ENCODE measurements around the gene MKI67. TPM values are rescaled to one million over a fixed set of nuclear protein-coding genes. Genes with fewer than 3 reads are reported as not detected.

The MKI67 gene
- total and polyA plus RNA-seq, 9 of the 15 experiments (the other 6 are each of a cell fraction or from before 2014, with no cell fraction given): 11.8 to 86.5 (median 36.0) TPM

GRCh38 chr10:128052696-128053095, 73.5 kb downstream of the MKI67 start (continued):
- no peak for TF ChIP-seq RAD21 (CRISPR knock-in tag; conservative IDR thresholded peaks at IDR 0.05 in 1 of 2, IDR thresholded peaks at IDR 0.05 in 1 of 2)
- no peak for TF ChIP-seq CBFA2T3 (IDR thresholded peaks at IDR 0.05)
- no peak for TF ChIP-seq BRF2 (IDR thresholded peaks at IDR 0.05; ENCODE audit: borderline replicate concordance, insufficient read depth, insufficient read length)

GRCh38 chr10:128051548-128051947, 74.7 kb downstream of the MKI67 start:
- no peaks in the 10 kb centered on the region for H3K4me1 ChIP-seq (replicated peaks in 1 of 2; ENCODE audit: control insufficient read depth in 2 of 2, insufficient read depth in 2 of 2, low read length in 2 of 2)
- in situ Hi-C loops (cut with MboI) (no loop called here), intact Hi-C loops (cut with micrococcal nuclease) (no loop called here)
- no peak overlapping the region for H2AFZ ChIP-seq (ENCODE audit: low read depth, low read length)
- ChIA-PET CTCF (ENCODE audit: low intra/inter-chr PET ratio) (no interaction called here), POLR2A (no interaction called here)
- no peak overlapping the region for H3K4me3 ChIP-seq
- no peaks in the 10 kb centered on the region for H3K79me2 ChIP-seq (ENCODE audit: control insufficient read depth, insufficient read depth, low read length)
- DNase-seq (ENCODE audit: extremely low read depth in 1 of 4, low spot score in 3 of 4) (no peak), FAIRE-seq (no peak), ATAC-seq (no peak)
- no peaks in the 10 kb centered on the region for H4K20me1 ChIP-seq (replicated peaks; ENCODE audit: control insufficient read depth, insufficient read depth, low read length)
- H3K27me3 ChIP-seq (ENCODE audit: control insufficient read depth in 2 of 2, insufficient read depth in 2 of 2, low read length in 2 of 2): peaks cover 3 to 42% of the 10 kb centered on the region in 2 experiments; a peak in 3 of 5 replicates
- no peaks in the 10 kb centered on the region for H3K9me1 ChIP-seq (ENCODE audit: control insufficient read depth, insufficient read depth, low read length)
- H3K9ac ChIP-seq (ENCODE audit: insufficient read depth in 1 of 2, low read depth in 2 of 2, low read length in 2 of 2): no peak overlapping the region
- no peak overlapping the region for H3K27ac ChIP-seq (ENCODE audit: extremely low read depth, low read depth, low read length)
- no peaks in the 10 kb centered on the region for H3K36me3 ChIP-seq (ENCODE audit: control insufficient read depth, insufficient read depth, low read length)
- no peak overlapping the region for H3K4me2 ChIP-seq (ENCODE audit: insufficient read depth, low read length)
- H3K9me3 ChIP-seq (replicated peaks; ENCODE audit: control insufficient read depth, insufficient read depth, low read depth, low read length): no peaks in the 10 kb centered on the region
- WGBS (ENCODE audit: insufficient coverage, low coverage, missing lambda C conversion rate): 0% methylated on average over 3 of the region's 5 CpGs
- no TSS peak for BruUV-seq (replicated peaks)
- TF ChIP-seq RBM22 (IDR thresholded peaks at IDR 0.05; ENCODE audit: low read depth, low read length, poor library complexity, severe bottlenecking): no peak
- no peak for TF ChIP-seq PTBP1 (IDR thresholded peaks at IDR 0.05; ENCODE audit: low read depth, low read length)
- TF ChIP-seq ZNF785 (CRISPR knock-in tag; IDR thresholded peaks at IDR 0.05): no peak
- TF ChIP-seq ZBTB49 (CRISPR knock-in tag; IDR thresholded peaks at IDR 0.05; ENCODE audit: borderline replicate concordance): no peak
- no peak for TF ChIP-seq POLR2AphosphoS5 (IDR thresholded peaks at IDR 0.05; ENCODE audit: control insufficient read depth, insufficient read depth, low read depth, low read length)
- no peak for TF ChIP-seq HNRNPK (IDR thresholded peaks at IDR 0.05; ENCODE audit: low read depth, low read length, poor library complexity, severe bottlenecking)
- no peak for TF ChIP-seq NONO (IDR thresholded peaks at IDR 0.05; ENCODE audit: low read depth in 2 of 2, low read length in 1 of 2)
- no peak for TF ChIP-seq U2AF1 (optimal IDR thresholded peaks at IDR 0.05; ENCODE audit: low read depth, low read length)

Data from K562 (cell line).